ENCODE results near the gene GNG12. TPM values are rescaled to one million over a fixed set of nuclear protein-coding genes. Genes with fewer than 3 reads are reported as not detected.

Gene GNG12
- polyA plus RNA-seq, 2 donors, result 21.8 to 38.8 TPM

DNA sequence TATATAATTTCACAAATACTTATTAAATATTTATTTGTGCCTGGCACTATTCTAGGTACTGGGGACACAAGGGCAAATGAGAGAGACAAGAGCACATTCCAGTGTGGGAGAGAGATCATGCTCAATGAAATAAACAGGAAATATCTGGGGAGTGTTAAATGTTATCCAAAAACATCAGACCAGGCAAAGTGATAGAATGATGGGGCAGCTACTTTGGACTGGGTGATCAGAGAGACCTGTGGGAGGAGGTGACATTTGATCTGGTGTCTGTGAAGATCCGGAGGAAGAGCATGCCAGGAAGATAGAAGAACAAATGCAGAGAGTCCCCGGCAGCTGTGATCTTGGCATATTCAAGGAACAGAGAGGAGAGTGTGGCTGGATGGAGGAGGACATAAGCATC, 27.5 kb upstream of the GNG12 start:
- Histone ChIP-seq H3K4me3 (ENCODE audit: low read depth in 1 of 2, low read length in 2 of 2) (no peak overlapping the region), H3K4me1 (ENCODE audit: control insufficient read depth in 2 of 2, insufficient read depth in 2 of 2, low read length in 1 of 2) (no peaks in the 10 kb centered on the region), H3K9me3 (ENCODE audit: control insufficient read depth in 2 of 2, insufficient read depth in 1 of 2, low read depth in 1 of 2, low read length in 1 of 2) (no peaks in the 10 kb centered on the region), H3K27me3 (ENCODE audit: control insufficient read depth in 1 of 2, insufficient read depth in 2 of 2, low read length in 2 of 2) (no peaks in the 10 kb centered on the region), H3K27ac (ENCODE audit: low read depth in 2 of 2, low read length in 1 of 2) (no peak overlapping the region), H3K36me3 (ENCODE audit: control insufficient read depth in 2 of 2, insufficient read depth in 2 of 2, low read length in 1 of 2) (no peaks in the 10 kb centered on the region)
- WGBS, 2 donors, result 84 to 90% methylated on average over 2 of the region's 2 CpGs

DNA sequence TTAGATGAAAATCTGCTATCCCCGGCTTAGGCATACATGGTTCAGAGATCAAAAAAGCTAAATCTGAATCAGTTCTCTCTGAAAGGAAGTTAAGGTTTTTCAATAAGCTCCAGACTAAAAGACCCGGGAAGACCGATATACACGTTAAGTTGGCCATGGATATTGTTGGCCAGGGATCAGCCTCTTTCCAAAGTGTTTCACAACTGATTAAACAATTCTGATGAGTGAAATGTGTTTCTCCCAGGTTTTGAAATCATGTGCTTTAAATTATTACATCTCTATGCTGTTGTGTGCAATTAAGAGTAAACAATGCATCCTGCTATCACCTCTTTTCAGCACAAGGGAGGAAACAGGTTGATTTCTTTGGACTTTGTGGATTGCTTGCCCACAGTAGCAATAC, 23.7 kb upstream of the GNG12 start:
- Histone ChIP-seq H3K27ac (ENCODE audit: low read depth in 2 of 2, low read length in 1 of 2) (no peak overlapping the region), H3K36me3 (ENCODE audit: control insufficient read depth in 2 of 2, insufficient read depth in 2 of 2, low read length in 1 of 2) (no peaks in the 10 kb centered on the region), H3K4me3 (ENCODE audit: low read depth in 1 of 2, low read length in 2 of 2) (no peak overlapping the region), H3K27me3 (ENCODE audit: control insufficient read depth in 1 of 2, insufficient read depth in 2 of 2, low read length in 2 of 2) (no peaks in the 10 kb centered on the region), H3K4me1 (ENCODE audit: control insufficient read depth in 2 of 2, insufficient read depth in 2 of 2, low read length in 1 of 2) (no peaks in the 10 kb centered on the region), H3K9me3 (ENCODE audit: control insufficient read depth in 2 of 2, insufficient read depth in 1 of 2, low read depth in 1 of 2, low read length in 1 of 2) (no peaks in the 10 kb centered on the region)
- WGBS, 2 donors, result 82 to 85% methylated on average over 4 of the region's 4 CpGs

- 50 to 62% methylated on average over 2 of the region's 2 CpGs for WGBS, 2 donors
- H3K27me3 ChIP-seq (ENCODE audit: control insufficient read depth in 1 of 2, insufficient read depth in 2 of 2, low read length in 2 of 2), result no peaks in the 10 kb centered on the region
- no peaks in the 10 kb centered on the region for H3K36me3 ChIP-seq (ENCODE audit: control insufficient read depth in 2 of 2, insufficient read depth in 2 of 2, low read length in 1 of 2)
- H3K27ac ChIP-seq (ENCODE audit: low read depth in 2 of 2, low read length in 1 of 2), result no peak overlapping the region
- no peak overlapping the region for H3K4me3 ChIP-seq (ENCODE audit: low read depth in 1 of 2, low read length in 2 of 2)
- H3K4me1 ChIP-seq (ENCODE audit: control insufficient read depth in 2 of 2, insufficient read depth in 2 of 2, low read length in 1 of 2), result no peaks in the 10 kb centered on the region
- H3K9me3 ChIP-seq (ENCODE audit: control insufficient read depth in 2 of 2, insufficient read depth in 1 of 2, low read depth in 1 of 2, low read length in 1 of 2), result no peaks in the 10 kb centered on the region
Measured at GRCh38 chr1:67855961-67856360, 22.7 kb upstream of the GNG12 start.

- WGBS, 2 donors, result 52 to 71% methylated on average over 4 of the region's 4 CpGs
- no peaks in the 10 kb centered on the region for H3K27me3 ChIP-seq (ENCODE audit: control insufficient read depth in 1 of 2, insufficient read depth in 2 of 2, low read length in 2 of 2)
Measured at GRCh38 chr1:67855444-67855843, 22.2 kb upstream of the GNG12 start.

DNA sequence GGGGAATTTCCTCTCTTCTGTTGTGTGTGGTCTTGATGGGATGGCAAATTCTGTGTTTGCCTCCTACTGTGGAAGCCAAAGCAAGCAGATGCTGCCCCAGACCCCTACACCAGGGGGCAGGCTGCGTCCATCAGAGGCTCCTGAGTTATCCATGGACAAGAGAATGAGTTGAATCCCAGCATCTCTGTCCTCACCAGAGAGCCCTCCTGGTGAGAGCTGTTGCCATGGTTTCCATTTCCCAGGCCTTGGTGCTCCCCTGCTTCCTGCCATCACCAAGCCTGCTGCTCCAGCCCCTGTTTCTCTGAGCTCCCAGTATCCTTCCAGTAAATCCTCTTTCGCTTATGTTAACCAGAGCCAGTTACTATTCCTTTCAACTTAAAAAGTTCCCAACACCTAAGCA, 20.4 kb upstream of the GNG12 start:
- Histone ChIP-seq H3K27me3 (ENCODE audit: control insufficient read depth in 1 of 2, insufficient read depth in 2 of 2, low read length in 2 of 2) (no peaks in the 10 kb centered on the region), H3K9me3 (ENCODE audit: control insufficient read depth in 2 of 2, insufficient read depth in 1 of 2, low read depth in 1 of 2, low read length in 1 of 2) (no peaks in the 10 kb centered on the region), H3K36me3 (ENCODE audit: control insufficient read depth in 2 of 2, insufficient read depth in 2 of 2, low read length in 1 of 2) (no peaks in the 10 kb centered on the region), H3K27ac (ENCODE audit: low read depth in 2 of 2, low read length in 1 of 2) (no peak overlapping the region), H3K4me1 (ENCODE audit: control insufficient read depth in 2 of 2, insufficient read depth in 2 of 2, low read length in 1 of 2) (no peaks in the 10 kb centered on the region), H3K4me3 (ENCODE audit: low read depth in 1 of 2, low read length in 2 of 2) (no peak overlapping the region)
- 45 to 69% methylated on average over 2 of the region's 2 CpGs for WGBS, 2 donors

More at GRCh38 chr1:67855444-67855843, 22.2 kb upstream of the GNG12 start:
- Histone ChIP-seq H3K27ac (ENCODE audit: low read depth in 2 of 2, low read length in 1 of 2) (no peak overlapping the region), H3K9me3 (ENCODE audit: control insufficient read depth in 2 of 2, insufficient read depth in 1 of 2, low read depth in 1 of 2, low read length in 1 of 2) (no peaks in the 10 kb centered on the region), H3K36me3 (ENCODE audit: control insufficient read depth in 2 of 2, insufficient read depth in 2 of 2, low read length in 1 of 2) (no peaks in the 10 kb centered on the region), H3K4me1 (ENCODE audit: control insufficient read depth in 2 of 2, insufficient read depth in 2 of 2, low read length in 1 of 2) (no peaks in the 10 kb centered on the region), H3K4me3 (ENCODE audit: low read depth in 1 of 2, low read length in 2 of 2) (no peak overlapping the region)

DNA sequence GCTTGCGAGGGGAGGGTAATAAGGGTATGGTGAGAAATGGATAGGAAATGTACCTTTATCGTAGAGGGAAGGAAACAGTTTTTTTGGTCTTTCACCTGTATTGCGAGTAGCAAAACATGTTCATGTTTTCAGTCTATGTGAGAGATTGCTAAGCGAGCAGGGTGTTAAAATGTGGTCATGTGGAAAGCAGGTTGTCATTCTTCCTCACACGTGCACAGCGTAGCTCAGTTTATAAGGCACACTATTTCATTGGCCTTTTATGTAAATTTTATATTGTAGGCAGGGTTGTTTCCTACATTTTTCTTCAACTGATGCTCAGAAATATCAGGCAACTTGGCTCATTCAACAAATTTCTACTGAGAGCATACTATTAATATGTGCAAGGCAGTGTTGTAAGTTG, 18.5 kb upstream of the GNG12 start:
- Histone ChIP-seq H3K27me3 (ENCODE audit: control insufficient read depth in 1 of 2, insufficient read depth in 2 of 2, low read length in 2 of 2) (no peaks in the 10 kb centered on the region), H3K27ac (ENCODE audit: low read depth in 2 of 2, low read length in 1 of 2) (no peak overlapping the region), H3K9me3 (ENCODE audit: control insufficient read depth in 2 of 2, insufficient read depth in 1 of 2, low read depth in 1 of 2, low read length in 1 of 2) (no peaks in the 10 kb centered on the region), H3K4me3 (ENCODE audit: low read depth in 1 of 2, low read length in 2 of 2) (no peak overlapping the region), H3K4me1 (ENCODE audit: control insufficient read depth in 2 of 2, insufficient read depth in 2 of 2, low read length in 1 of 2) (no peaks in the 10 kb centered on the region), H3K36me3 (ENCODE audit: control insufficient read depth in 2 of 2, insufficient read depth in 2 of 2, low read length in 1 of 2) (no peaks in the 10 kb centered on the region)
- 89 to 93% methylated on average over 6 of the region's 6 CpGs for WGBS, 2 donors

GRCh38 chr1:67850611-67851075, 17.4 kb upstream of the GNG12 start:
- Histone ChIP-seq H3K36me3 (ENCODE audit: control insufficient read depth in 2 of 2, insufficient read depth in 2 of 2, low read length in 1 of 2) (no peaks in the 10 kb centered on the region), H3K9me3 (ENCODE audit: control insufficient read depth in 2 of 2, insufficient read depth in 1 of 2, low read depth in 1 of 2, low read length in 1 of 2) (no peaks in the 10 kb centered on the region), H3K27ac (ENCODE audit: low read depth in 2 of 2, low read length in 1 of 2) (no peak overlapping the region), H3K4me1 (ENCODE audit: control insufficient read depth in 2 of 2, insufficient read depth in 2 of 2, low read length in 1 of 2) (no peaks in the 10 kb centered on the region), H3K4me3 (ENCODE audit: low read depth in 1 of 2, low read length in 2 of 2) (no peak overlapping the region), H3K27me3 (ENCODE audit: control insufficient read depth in 1 of 2, insufficient read depth in 2 of 2, low read length in 2 of 2) (no peaks in the 10 kb centered on the region)
- WGBS, 2 donors, result 42 to 45% methylated on average over 1 of the region's 1 CpG

GRCh38 chr1:67850151-67850551, 16.9 kb upstream of the GNG12 start:
- Histone ChIP-seq H3K4me1 (ENCODE audit: control insufficient read depth in 2 of 2, insufficient read depth in 2 of 2, low read length in 1 of 2) (peaks cover 0 to 1% of the 10 kb centered on the region in 2 donors), H3K4me3 (ENCODE audit: low read depth in 1 of 2, low read length in 2 of 2) (no peak overlapping the region), H3K27ac (ENCODE audit: low read depth in 2 of 2, low read length in 1 of 2) (peak overlapping the region in 1 of 2 donors; percentile 2), H3K9me3 (ENCODE audit: control insufficient read depth in 2 of 2, insufficient read depth in 1 of 2, low read depth in 1 of 2, low read length in 1 of 2) (no peaks in the 10 kb centered on the region), H3K36me3 (ENCODE audit: control insufficient read depth in 2 of 2, insufficient read depth in 2 of 2, low read length in 1 of 2) (no peaks in the 10 kb centered on the region), H3K27me3 (ENCODE audit: control insufficient read depth in 1 of 2, insufficient read depth in 2 of 2, low read length in 2 of 2) (no peaks in the 10 kb centered on the region)

DNA sequence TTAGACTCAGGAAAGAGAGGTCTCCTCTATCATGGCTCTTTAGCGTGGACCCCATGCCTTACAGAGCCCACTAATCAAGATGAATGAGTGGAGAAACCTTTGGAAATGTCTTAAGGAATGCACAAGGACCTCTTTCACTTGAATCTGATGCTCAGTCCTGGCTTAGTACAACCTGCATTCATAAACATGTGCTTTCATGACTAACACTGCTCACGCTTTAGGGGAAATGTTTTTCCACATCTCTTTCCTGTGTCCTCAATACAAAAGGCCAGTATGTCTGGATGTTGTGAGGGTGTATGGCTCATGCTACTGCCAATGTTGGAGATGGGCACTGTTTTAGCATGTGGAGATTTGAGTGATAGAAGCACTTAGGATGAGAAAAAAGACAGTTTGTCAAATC, 14.2 kb upstream of the GNG12 start:
- whole genome bisulfite sequencing, 2 donors, result 53 to 63% methylated on average over 2 of the region's 2 CpGs
- Histone ChIP-seq H3K27me3 (ENCODE audit: control insufficient read depth in 1 of 2, insufficient read depth in 2 of 2, low read length in 2 of 2) (no peaks in the 10 kb centered on the region), H3K36me3 (ENCODE audit: control insufficient read depth in 2 of 2, insufficient read depth in 2 of 2, low read length in 1 of 2) (no peaks in the 10 kb centered on the region), H3K4me1 (ENCODE audit: control insufficient read depth in 2 of 2, insufficient read depth in 2 of 2, low read length in 1 of 2) (peaks cover 0 to 4% of the 10 kb centered on the region in 2 donors), H3K4me3 (ENCODE audit: low read depth in 1 of 2, low read length in 2 of 2) (no peak overlapping the region), H3K9me3 (ENCODE audit: control insufficient read depth in 2 of 2, insufficient read depth in 1 of 2, low read depth in 1 of 2, low read length in 1 of 2) (no peaks in the 10 kb centered on the region), H3K27ac (ENCODE audit: low read depth in 2 of 2, low read length in 1 of 2) (no peak overlapping the region)

- WGBS, 2 donors, result 50% methylated on average over 1 of the region's 1 CpG
- Histone ChIP-seq H3K4me3 (ENCODE audit: low read depth in 1 of 2, low read length in 2 of 2) (no peak overlapping the region), H3K36me3 (ENCODE audit: control insufficient read depth in 2 of 2, insufficient read depth in 2 of 2, low read length in 1 of 2) (no peaks in the 10 kb centered on the region), H3K27me3 (ENCODE audit: control insufficient read depth in 1 of 2, insufficient read depth in 2 of 2, low read length in 2 of 2) (no peaks in the 10 kb centered on the region), H3K9me3 (ENCODE audit: control insufficient read depth in 2 of 2, insufficient read depth in 1 of 2, low read depth in 1 of 2, low read length in 1 of 2) (no peaks in the 10 kb centered on the region), H3K4me1 (ENCODE audit: control insufficient read depth in 2 of 2, insufficient read depth in 2 of 2, low read length in 1 of 2) (peaks cover 0 to 4% of the 10 kb centered on the region in 2 donors), H3K27ac (ENCODE audit: low read depth in 2 of 2, low read length in 1 of 2) (peak overlapping the region in 1 of 2 donors; percentile 25)
Measured at GRCh38 chr1:67846538-67846937, 13.3 kb upstream of the GNG12 start.

Measured in esophagus (tissue), 2 donors.